Thymus (tissue), 14 donors: ENCODE data around the gene TNFAIP8L1. TPM values are rescaled to one million over a fixed set of nuclear protein-coding genes. Genes with fewer than 3 reads are reported as not detected.
"Not testable (repeated sequence)": the region's sequence is repeated elsewhere in the genome, so short reads cannot be mapped to it uniquely, and the experiment has no call there.

Source experiments
- DNase-seq, 9 donors: peaks; one replicate each; pipeline ENCODE4 v3.0.0-alpha.2; 2013; ENCODE audit warnings: low spot score in 9 of 9, low read depth in 6 of 9, missing footprints in 1 of 9
- H3K27ac ChIP-seq, 2 donors: one replicate each; pipeline ENCODE4 v1.5.1; 2013; ENCODE audit warnings: control low read depth in 1 of 2, low read depth in 1 of 2, low read length in 1 of 2, mild to moderate bottlenecking in 1 of 2, moderate library complexity in 1 of 2
- H3K27me3 ChIP-seq, 2 donors: one replicate each; pipeline ENCODE4 v1.5.1; 2013; ENCODE audit warnings: low read length in 1 of 2; ENCODE audit not compliant: control insufficient read depth in 2 of 2, insufficient read depth in 1 of 2
- H3K36me3 ChIP-seq, 2 donors: one replicate each; pipeline ENCODE4 v1.5.1; 2013; ENCODE audit warnings: low read length in 1 of 2, mild to moderate bottlenecking in 1 of 2, moderate library complexity in 1 of 2; ENCODE audit not compliant: control insufficient read depth in 2 of 2, insufficient read depth in 2 of 2
- H3K4me1 ChIP-seq, 2 donors: one replicate each; pipeline ENCODE4 v1.5.1; 2013; ENCODE audit warnings: low read length in 2 of 2; ENCODE audit not compliant: control insufficient read depth in 2 of 2, insufficient read depth in 2 of 2
- H3K4me3 ChIP-seq, 2 donors: one replicate each; pipeline ENCODE4 v1.5.1; 2013; ENCODE audit warnings: low read length in 2 of 2, control low read depth in 1 of 2, mild to moderate bottlenecking in 1 of 2
- H3K9me3 ChIP-seq, 2 donors: one replicate each; pipeline ENCODE4 v1.5.1; 2013; ENCODE audit warnings: low read length in 1 of 2, mild to moderate bottlenecking in 1 of 2; ENCODE audit not compliant: control insufficient read depth in 2 of 2, insufficient read depth in 1 of 2
- WGBS: extraction: QIAGEN DNeasy Blood & Tissue Kit; methylation state at CpG from one replicate; pipeline ENCODE4 v1.1.7; 2013; 5-methylcytosine and 5-hydroxymethylcytosine counted together
- long read RNA-seq, 10 donors: transcript quantifications; one replicate each; lab custom pipeline, GENCODE V29; 2026
- polyA plus RNA-seq: library from polyadenylated mRNA; stranded (reverse); fragments of 200-250 nt; gene quantifications from one replicate; pipeline ENCODE4 v1.2.3, GENCODE V29; 2013
- total RNA-seq: library from RNA; stranded (reverse); fragments of 120-200 nt; gene quantifications from one replicate; pipeline ENCODE4 v1.2.4, GENCODE V29; 2013
- donor health status: healthy.

The TNFAIP8L1 gene
- total RNA-seq (5.1 TPM), polyA plus RNA-seq (6.9 TPM)
- long read RNA-seq, donor 1 = 0 reads
- long read RNA-seq, donor 2, transcript TNFAIP8L1-201 (2 exons, 3,814 nt) = major isoform, 16 of 202 reads
- long read RNA-seq, donor 2, partial matches to known transcripts = 20 of 202 reads
- long read RNA-seq, donor 2, other reads (novel, unspliced or antisense) = 166 of 202 reads
- long read RNA-seq, donor 3, transcript TNFAIP8L1-201 (2 exons, 3,814 nt) = major isoform, 8 of 8 reads
- long read RNA-seq, donor 3, partial matches to known transcripts = 0 of 8 reads
- long read RNA-seq, donor 3, other reads (novel, unspliced or antisense) = 0 of 8 reads
- long read RNA-seq, donor 4, partial matches to known transcripts = 0 of 3 reads
- long read RNA-seq, donor 4, other reads (novel, unspliced or antisense) = 0 of 3 reads
- long read RNA-seq, donor 5, transcript TNFAIP8L1-201 (2 exons, 3,814 nt) = major isoform, 6 of 116 reads
- long read RNA-seq, donor 5, partial matches to known transcripts = 11 of 116 reads
- long read RNA-seq, donor 5, other reads (novel, unspliced or antisense) = 97 of 116 reads
- long read RNA-seq, donor 6, transcript TNFAIP8L1-201 (2 exons, 3,814 nt) = major isoform, 8 of 8 reads
- long read RNA-seq, donor 6, partial matches to known transcripts = 0 of 8 reads
- long read RNA-seq, donor 6, other reads (novel, unspliced or antisense) = 0 of 8 reads
- long read RNA-seq, donor 7, partial matches to known transcripts = 0 of 3 reads
- long read RNA-seq, donor 7, other reads (novel, unspliced or antisense) = 0 of 3 reads
- long read RNA-seq, donor 8, partial matches to known transcripts = 21 of 50 reads
- long read RNA-seq, donor 8, other reads (novel, unspliced or antisense) = 26 of 50 reads
- long read RNA-seq, donor 9, partial matches to known transcripts = 0 of 2 reads
- long read RNA-seq, donor 9, other reads (novel, unspliced or antisense) = 0 of 2 reads
- long read RNA-seq, donor 10, transcript TNFAIP8L1-201 (2 exons, 3,814 nt) = major isoform, 5 of 40 reads
- long read RNA-seq, donor 10, partial matches to known transcripts = 0 of 40 reads
- long read RNA-seq, donor 10, other reads (novel, unspliced or antisense) = 35 of 40 reads

GRCh38 chr19:4638828-4639530 lies at the start of gene TNFAIP8L1:
Gene TNFAIP8L1, plus strand, starts transcription at chr19:4639516. Its CDS starts 12,354 bp downstream, at chr19:4651870.
- peaks cover 0 to 4% of the 10 kb centered on the region in 2 donors for H3K36me3 ChIP-seq
- peak within 1 kb of the TSS; percentile 86 to 88 for H3K4me3 ChIP-seq
- no peaks in the 10 kb centered on the region for H3K9me3 ChIP-seq
- H3K27ac ChIP-seq = peak within 1 kb of the TSS; percentile 85 to 91
- peaks cover 2 to 20% of the 10 kb centered on the region in 2 donors for H3K27me3 ChIP-seq
- H3K4me1 ChIP-seq = peaks cover 17 to 51% of the 10 kb centered on the region in 2 donors
- WGBS = 2% methylated on average over 49 of the region's 49 CpGs
- DNase-seq = peak; percentile 77 to 98 (median 94)

GRCh38 chr19:4589579-4590410 lies 49.5 kb upstream of the TNFAIP8L1 start:
- WGBS = 55% methylated on average over 11 of the region's 11 CpGs
- Histone ChIP-seq H3K9me3 (no peaks in the 10 kb centered on the region), H3K4me1 (peaks cover under 1 to 1% of the 10 kb centered on the region in 2 donors), H3K4me3 (no peak overlapping the region), H3K36me3 (no peaks in the 10 kb centered on the region), H3K27ac (no peak overlapping the region), H3K27me3 (peaks cover 12 to 75% of the 10 kb centered on the region in 2 donors)
- DNase-seq = peak in 1 of 9 donors; percentile 31

GRCh38 chr19:4590559-4590958 lies 48.8 kb upstream of the TNFAIP8L1 start:
- Histone ChIP-seq H3K36me3 (no peaks in the 10 kb centered on the region), H3K9me3 (no peaks in the 10 kb centered on the region), H3K4me1 (no peaks in the 10 kb centered on the region), H3K27me3 (peaks cover 4 to 71% of the 10 kb centered on the region in 2 donors), H3K4me3 (no peak overlapping the region), H3K27ac (no peak overlapping the region)
- WGBS = 91% methylated on average over 9 of the region's 9 CpGs
- no peak for DNase-seq

DNA sequence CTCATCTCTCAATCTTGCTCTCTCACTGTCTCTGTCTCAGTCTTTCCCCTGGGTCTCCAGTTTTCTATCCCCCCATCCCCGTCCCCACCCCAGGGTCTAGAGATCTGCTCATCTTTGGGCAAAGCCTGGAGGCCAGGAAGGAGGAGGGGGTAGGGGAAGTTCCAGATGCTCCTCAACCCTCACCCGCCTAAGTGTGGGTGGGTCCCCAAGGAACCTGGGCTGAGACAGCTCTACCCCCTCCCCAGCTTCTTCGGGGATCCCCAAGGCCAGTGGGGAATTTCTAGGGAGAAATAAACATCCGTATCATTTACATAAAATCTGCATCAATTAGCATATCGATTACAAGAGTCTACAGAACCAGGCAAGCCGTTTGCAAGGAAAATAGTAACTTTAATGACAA lies 48.0 kb upstream of the TNFAIP8L1 start:
- Histone ChIP-seq H3K4me3 (no peak overlapping the region), H3K4me1 (no peaks in the 10 kb centered on the region), H3K36me3 (no peaks in the 10 kb centered on the region), H3K27ac (no peak overlapping the region), H3K9me3 (no peaks in the 10 kb centered on the region), H3K27me3 (peaks cover 8 to 71% of the 10 kb centered on the region in 2 donors)
- WGBS = 52% methylated on average over 6 of the region's 6 CpGs
- no peak for DNase-seq

GRCh38 chr19:4592445-4592844 lies 46.9 kb upstream of the TNFAIP8L1 start:
- Histone ChIP-seq H3K9me3 (no peaks in the 10 kb centered on the region), H3K27ac (no peak overlapping the region), H3K4me1 (peaks cover 0 to 4% of the 10 kb centered on the region in 2 donors), H3K27me3 (peaks cover 11 to 71% of the 10 kb centered on the region in 2 donors), H3K36me3 (no peaks in the 10 kb centered on the region), H3K4me3 (no peak overlapping the region)
- WGBS = 76% methylated on average over 5 of the region's 5 CpGs
- DNase-seq = no peak

DNA sequence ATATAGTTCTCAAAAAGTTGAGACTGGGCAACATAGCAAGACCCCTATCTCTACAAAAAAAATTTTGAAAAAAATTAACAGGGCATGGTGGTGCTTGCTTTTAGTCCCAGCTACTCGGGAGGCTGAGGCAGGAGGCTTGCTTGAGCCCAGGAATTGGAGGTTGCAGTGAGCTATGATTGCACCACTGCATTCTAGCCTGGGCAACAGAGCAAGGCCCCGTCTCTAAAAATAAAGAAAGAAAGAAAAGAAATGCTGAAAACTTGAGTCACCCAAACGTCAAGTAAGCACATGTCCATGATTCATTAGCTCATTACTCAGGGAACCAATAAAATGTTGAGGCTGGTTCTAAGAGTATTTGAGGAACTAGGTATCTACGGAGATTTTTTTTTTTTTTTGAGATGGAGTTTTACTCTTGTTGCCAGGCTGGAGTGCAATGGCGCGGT lies 45.9 kb upstream of the TNFAIP8L1 start:
- Histone ChIP-seq H3K27ac (no peak overlapping the region), H3K4me1 (peaks cover 0 to 10% of the 10 kb centered on the region in 2 donors), H3K9me3 (no peaks in the 10 kb centered on the region), H3K36me3 (no peaks in the 10 kb centered on the region), H3K4me3 (no peak overlapping the region), H3K27me3 (peaks cover 11 to 73% of the 10 kb centered on the region in 2 donors)
- DNase-seq = no peak
- WGBS = 40% methylated on average over 6 of the region's 6 CpGs

DNA sequence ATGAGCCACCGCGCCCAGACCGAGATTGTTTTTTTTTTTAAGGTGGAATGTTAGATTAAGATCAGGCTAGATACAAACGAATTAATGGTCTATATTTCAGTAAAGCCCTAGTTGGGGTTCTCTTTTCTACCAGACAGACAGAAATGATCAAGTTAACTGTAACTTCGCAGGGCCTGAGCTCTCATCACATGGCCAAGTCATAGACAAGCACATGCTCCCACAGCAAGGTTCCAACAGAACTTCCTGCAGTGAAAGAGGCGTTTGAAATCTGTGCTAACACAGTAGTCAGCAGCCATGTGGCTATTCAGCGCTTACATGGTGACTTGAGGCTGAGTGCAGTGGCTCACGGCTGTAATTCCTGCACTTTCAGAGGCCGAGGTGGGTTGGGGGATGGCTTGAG lies 45.1 kb upstream of the TNFAIP8L1 start:
- WGBS = 74% methylated on average over 9 of the region's 9 CpGs
- no peaks in the 10 kb centered on the region for H3K9me3 ChIP-seq

GRCh38 chr19:4595158-4595557 lies 44.2 kb upstream of the TNFAIP8L1 start:
- H3K36me3 ChIP-seq, H3K4me3 ChIP-seq, H3K9me3 ChIP-seq, H3K27ac ChIP-seq, DNase-seq: not testable (repeated sequence)
- WGBS = 97% methylated on average over 9 of the region's 9 CpGs
- Histone ChIP-seq H3K27me3 (peaks cover 11 to 81% of the 10 kb centered on the region in 2 donors), H3K4me1 (peaks cover 3 to 18% of the 10 kb centered on the region in 2 donors)

More for the DNA sequence above, 45.1 kb upstream of the TNFAIP8L1 start:
- H3K27me3 ChIP-seq = peaks cover 11 to 80% of the 10 kb centered on the region in 2 donors
- H3K4me1 ChIP-seq = peaks cover 3 to 17% of the 10 kb centered on the region in 2 donors
- no peaks in the 10 kb centered on the region for H3K36me3 ChIP-seq
- DNase-seq = no peak
- no peak overlapping the region for H3K27ac ChIP-seq
- H3K4me3 ChIP-seq = no peak overlapping the region
